GM21723 (cell line): ENCODE data around the gene TAS2R43.
A peak's percentile ranks its signal among the peaks of the same experiment; 100 is the strongest.
"Not testable (repeated sequence)": the region's sequence is repeated elsewhere in the genome, so short reads cannot be mapped to it uniquely, and the experiment has no call there.

ENCODE experiments used
- ATAC-seq: cut with Tn5 transposase; IDR thresholded peaks from one replicate; pipeline ENCODE4 v1.9.1; 2021; ENCODE audit warnings: mild to moderate bottlenecking, moderate library complexity; ENCODE audit not compliant: unreplicated experiment

Gene TAS2R43, protein sequence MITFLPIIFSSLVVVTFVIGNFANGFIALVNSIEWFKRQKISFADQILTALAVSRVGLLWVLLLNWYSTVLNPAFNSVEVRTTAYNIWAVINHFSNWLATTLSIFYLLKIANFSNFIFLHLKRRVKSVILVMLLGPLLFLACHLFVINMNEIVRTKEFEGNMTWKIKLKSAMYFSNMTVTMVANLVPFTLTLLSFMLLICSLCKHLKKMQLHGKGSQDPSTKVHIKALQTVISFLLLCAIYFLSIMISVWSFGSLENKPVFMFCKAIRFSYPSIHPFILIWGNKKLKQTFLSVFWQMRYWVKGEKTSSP

GRCh38 chr12:11092128-11092527, at the start of gene TAS2R43:
TAS2R43 (minus strand) TSS chr12:11092313; CDS start chr12:11092229, 84 bp downstream.
- ATAC-seq = no peak

GRCh38 chr12:11136075-11136474, 44.0 kb upstream of the TAS2R43 start:
- no peak for ATAC-seq

GRCh38 chr12:11134305-11134704, 42.2 kb upstream of the TAS2R43 start, which contains the start of gene TAS2R30:
TAS2R30 (minus strand) TSS chr12:11134644; CDS start chr12:11134244, 400 bp downstream.
- ATAC-seq = no peak

DNA sequence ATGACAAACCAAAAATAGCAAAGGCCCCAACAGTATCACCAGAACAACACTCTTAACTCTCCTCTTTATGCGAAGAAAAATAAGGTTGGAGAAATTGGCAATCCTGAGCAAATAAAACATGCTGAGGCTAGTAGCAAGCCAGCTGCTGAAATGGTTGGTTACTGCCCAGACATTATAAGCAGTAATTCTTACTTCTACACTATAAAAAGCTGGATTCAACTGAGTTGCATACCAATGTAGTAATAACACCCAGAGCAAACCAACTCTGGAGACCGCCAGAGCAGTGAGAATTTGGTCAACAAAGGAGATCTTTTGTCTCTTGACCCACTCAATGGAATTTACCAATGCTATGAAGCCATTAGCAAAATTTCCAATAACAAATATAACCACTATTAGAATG, 41.7 kb upstream of the TAS2R43 start:
- ATAC-seq = no peak

DNA sequence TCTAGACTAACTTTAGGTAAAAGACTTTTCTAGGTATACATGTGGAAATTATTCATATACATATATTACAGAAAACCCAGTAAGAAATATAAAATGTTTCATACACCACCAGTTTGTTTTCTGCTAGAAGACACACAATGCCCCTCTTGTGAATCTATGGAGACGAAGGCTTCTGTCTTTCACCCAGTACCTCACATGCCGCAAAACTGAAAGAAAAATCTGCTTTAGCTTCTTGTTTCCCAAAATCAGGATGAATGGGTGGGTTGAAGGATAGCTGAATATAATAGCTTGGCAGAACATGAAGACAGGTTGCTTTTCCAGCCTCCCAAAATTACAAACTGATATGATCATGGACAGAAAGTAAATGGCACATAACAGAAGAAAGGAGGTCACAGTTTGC, 41.0 kb upstream of the TAS2R43 start:
- no peak for ATAC-seq

GRCh38 chr12:11130999-11131398, 38.9 kb upstream of the TAS2R43 start:
- ATAC-seq = no peak

DNA sequence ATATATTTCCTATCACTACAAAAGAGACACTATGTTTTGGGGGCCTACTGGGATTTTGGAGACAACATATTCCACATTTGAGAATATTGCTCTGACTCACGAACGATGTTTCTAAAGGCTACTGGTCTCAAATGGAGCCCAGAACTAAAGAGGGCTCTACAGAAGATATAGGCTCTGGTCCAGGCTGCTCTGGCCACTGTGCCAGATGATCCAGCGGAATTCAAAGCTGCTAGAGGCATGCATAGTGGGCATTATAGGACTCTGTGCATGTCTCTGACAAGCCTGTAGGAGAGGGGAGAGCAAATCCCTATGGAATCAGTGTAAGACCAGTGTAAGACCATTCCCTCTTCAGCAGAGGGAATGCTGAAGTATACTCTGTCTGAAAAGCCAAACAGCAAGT, 38.3 kb upstream of the TAS2R43 start:
- no peak for ATAC-seq

DNA sequence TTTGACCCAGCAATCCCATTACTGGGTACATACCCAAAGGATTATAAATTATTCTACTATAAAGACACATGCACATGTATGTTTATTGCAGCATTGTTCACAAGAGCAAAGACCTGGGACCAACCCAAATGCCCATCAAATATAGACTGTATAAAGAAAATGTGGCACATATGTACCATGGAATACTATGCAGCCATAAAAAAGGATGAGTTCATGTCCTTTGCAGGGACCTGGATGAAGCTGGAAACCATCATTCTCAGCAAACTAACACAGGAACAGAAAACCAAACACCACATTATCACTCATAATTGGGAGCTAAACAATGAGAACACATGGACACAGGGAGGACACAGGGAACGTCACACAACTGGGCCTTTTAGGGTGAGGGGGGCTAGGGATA, 22.0 kb upstream of the TAS2R43 start:
- not testable (repeated sequence) for ATAC-seq

DNA sequence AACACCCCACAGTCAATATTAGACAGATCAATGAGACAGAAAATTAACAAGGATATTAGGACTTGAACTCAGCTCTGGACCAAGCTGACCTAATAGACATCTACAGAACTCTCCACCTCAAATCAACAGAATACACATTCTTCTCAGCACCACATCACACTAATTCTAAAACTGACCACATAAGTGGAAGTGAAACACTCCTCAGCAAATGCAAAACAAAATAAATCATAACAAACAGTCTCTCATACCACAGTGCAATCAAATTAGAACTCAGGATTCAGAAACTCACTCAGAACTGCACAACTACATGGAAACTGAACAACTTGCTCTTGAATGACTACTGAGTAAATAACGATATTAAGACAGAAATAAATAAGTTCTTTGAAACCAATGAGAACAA, 19.1 kb upstream of the TAS2R43 start:
- ATAC-seq = not testable (repeated sequence)

DNA sequence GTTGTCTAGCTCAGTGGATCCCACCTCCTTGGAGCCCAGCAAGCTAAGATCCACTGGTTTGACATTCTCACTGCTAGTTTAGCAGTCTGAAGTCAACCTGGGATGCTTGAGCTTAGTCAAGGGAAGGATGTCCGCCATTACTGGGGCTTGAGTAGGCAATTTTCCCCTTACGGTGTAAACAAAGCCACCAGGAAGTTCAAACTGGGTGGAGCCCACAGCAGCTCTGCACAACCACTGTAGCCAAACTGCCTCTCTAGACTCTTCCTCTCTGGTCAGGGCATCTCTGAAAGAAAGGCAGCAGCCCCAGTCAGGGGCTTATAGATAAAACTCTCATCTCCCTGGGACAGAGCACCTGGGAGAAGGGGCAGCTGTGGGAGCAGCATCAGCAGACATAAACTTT, 16.7 kb upstream of the TAS2R43 start:
- no peak for ATAC-seq

GRCh38 chr12:11107719-11108118, 15.6 kb upstream of the TAS2R43 start:
- ATAC-seq = no peak

GRCh38 chr12:11106288-11106687, 14.2 kb upstream of the TAS2R43 start:
- no peak for ATAC-seq

DNA sequence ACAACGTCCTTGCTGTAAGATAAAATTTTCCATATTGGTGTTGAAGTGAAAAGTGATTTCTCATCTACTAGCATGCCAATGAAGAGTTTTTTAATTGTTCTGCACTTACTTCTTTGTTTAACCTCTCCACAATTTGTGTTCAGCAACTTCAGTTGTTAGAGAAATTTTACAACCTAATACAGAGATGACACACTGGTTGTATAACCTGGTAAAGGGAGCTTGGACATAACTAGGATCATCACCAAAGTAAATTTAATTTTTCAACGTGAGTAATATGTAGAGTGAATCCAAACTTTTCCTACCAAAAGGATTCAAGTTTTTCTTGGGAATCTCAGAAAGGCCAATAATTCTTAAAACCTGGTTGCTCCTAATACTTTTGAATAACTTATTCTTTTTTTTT, 13.4 kb upstream of the TAS2R43 start:
- no peak for ATAC-seq

DNA sequence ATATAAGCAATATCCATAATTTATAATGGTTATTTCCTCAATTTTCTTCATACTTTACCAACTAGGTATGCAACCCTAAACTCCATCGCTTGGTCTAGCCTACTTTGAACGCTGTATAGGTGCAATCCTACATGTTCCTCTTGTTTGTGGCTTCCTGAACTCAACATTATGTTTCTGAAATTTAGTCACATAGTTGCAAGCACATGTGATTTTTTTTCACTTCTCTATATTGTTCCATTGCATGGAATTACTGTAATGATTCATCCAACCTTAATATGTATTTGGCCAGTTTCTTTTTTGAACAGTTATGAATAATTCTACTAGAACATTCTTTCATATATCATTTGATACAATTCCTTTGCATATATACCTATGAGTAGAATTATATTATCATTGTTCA, 2.8 kb upstream of the TAS2R43 start:
- not testable (repeated sequence) for ATAC-seq

DNA sequence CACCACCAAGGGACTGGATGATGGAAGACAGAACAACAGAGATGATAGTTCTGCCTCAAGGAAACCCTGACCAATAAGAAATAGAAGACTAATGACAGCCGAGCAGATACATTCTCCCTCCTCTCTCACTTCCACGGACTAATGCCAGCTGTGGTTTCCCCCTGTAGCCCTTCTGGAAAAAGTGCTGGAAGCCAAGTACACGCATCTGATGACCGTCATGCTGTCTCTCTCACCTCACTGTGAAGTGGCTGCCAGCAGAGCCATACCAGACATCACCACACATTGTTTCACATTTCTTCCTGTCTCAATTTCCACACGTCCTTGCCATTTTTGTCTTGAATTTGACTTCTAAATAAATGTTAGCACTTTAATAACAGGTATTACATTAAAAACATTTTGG, 2.9 kb downstream of the TAS2R43 start:
- no peak for ATAC-seq

- no peak for ATAC-seq
Observed at GRCh38 chr12:11085419-11085818, 6.7 kb downstream of the TAS2R43 start.

GRCh38 chr12:11081987-11082386, 10.1 kb downstream of the TAS2R43 start:
- ATAC-seq = no peak

GRCh38 chr12:11078246-11078645, 13.9 kb downstream of the TAS2R43 start:
- ATAC-seq = no peak

DNA sequence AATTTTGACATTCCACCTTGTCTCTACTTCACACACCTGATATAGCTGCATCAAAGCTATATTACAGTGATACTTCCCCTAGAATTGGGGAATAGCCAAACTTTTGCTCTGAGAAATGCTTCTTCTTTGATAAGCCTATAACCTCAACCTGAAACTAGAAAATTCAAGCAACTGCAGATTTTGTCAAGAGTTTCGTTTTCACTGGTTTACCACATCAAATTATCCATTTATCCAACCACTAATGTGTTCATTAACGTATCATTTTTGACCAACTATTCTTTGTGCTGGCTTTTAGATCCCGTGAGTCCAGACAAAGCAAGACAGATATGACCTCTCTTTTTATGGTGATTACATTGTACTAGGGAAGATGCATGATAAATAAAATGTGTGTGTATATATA, 16.5 kb downstream of the TAS2R43 start:
- ATAC-seq = peak; percentile 44

DNA sequence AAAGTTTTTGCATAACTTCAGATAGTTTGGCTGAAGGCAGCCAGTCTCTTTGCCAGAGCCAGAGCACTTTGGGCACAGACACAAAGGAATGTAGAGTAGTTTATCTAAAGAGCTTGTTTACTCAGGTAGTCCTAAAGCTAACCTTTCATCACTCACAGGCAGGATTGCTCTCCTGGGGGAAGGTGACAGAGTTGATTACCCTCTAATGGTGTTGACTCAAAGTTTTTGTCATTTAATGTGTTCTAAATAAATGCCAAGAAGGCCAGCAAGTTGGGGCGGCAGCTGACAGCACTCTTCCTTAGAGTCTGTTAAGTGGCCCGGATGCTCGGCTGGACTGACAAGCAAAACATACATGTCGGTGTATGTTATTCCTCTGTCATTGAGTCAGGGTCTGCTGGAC, 20.7 kb downstream of the TAS2R43 start:
- ATAC-seq = no peak

GRCh38 chr12:11070999-11071398, 21.1 kb downstream of the TAS2R43 start:
- no peak for ATAC-seq

DNA sequence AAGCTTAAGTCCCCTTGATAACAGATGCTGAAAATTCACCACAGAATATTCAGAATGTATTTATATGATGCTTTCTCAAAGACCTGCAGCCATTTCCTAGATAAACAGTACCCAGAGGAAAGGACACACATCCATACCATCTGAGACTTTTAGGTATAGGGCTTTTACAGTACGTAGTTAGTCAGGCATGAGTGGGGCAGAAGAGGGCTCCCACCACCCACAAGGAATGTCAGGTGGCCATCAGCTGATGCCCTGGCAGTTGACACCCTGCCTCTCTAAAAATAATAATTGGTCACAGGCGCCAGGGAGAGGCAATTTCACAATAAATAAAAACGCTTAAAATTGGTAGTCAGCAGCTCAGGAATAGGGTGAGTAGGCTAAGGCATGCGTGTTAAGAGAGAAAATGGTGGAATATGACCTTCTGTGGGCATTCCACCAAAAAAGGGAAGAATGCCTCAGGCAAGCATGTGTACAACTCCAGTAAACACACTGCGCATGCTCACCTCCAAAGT, 22.2 kb downstream of the TAS2R43 start:
- ATAC-seq = no peak

GRCh38 chr12:11067514-11067913, 24.6 kb downstream of the TAS2R43 start:
- ATAC-seq = no peak
